ENCODE data around the gene NOC2L.

The NOC2L gene

GRCh38 chr1:932173-932510, 26.9 kb downstream of the NOC2L start:
- no peak overlapping the region for H3K4me3 ChIP-seq (ENCODE audit: low read length)
- no peak for DNase-seq (ENCODE audit: low read depth)
- no peak for TF ChIP-seq CTCF (conservative IDR thresholded peaks at IDR 0.05; ENCODE audit: low read depth, low read length)

GRCh38 chr1:931380-932172, 27.5 kb downstream of the NOC2L start:
- TF ChIP-seq CTCF (conservative IDR thresholded peaks at IDR 0.05; ENCODE audit: low read depth, low read length) = no peak
- no peak overlapping the region for H3K4me3 ChIP-seq (ENCODE audit: low read length)
- DNase-seq (ENCODE audit: low read depth) = no peak

GRCh38 chr1:930633-931138, 28.4 kb downstream of the NOC2L start:
- no peak for TF ChIP-seq CTCF (conservative IDR thresholded peaks at IDR 0.05; ENCODE audit: low read depth, low read length)
- DNase-seq (ENCODE audit: low read depth) = no peak
- no peak overlapping the region for H3K4me3 ChIP-seq (ENCODE audit: low read length)

- TF ChIP-seq CTCF (conservative IDR thresholded peaks at IDR 0.05; ENCODE audit: low read depth, low read length) = no peak
- no peak overlapping the region for H3K4me3 ChIP-seq (ENCODE audit: low read length)
These were observed 29.1 kb downstream of the NOC2L start for GRCh38 chr1:929712-930632.

GRCh38 chr1:928825-929661, 30.0 kb downstream of the NOC2L start:
- DNase-seq (ENCODE audit: low read depth) = no peak
- no peak overlapping the region for H3K4me3 ChIP-seq (ENCODE audit: low read length)
- no peak for TF ChIP-seq CTCF (conservative IDR thresholded peaks at IDR 0.05; ENCODE audit: low read depth, low read length)

More at GRCh38 chr1:929712-930632, 29.1 kb downstream of the NOC2L start:
- DNase-seq (ENCODE audit: low read depth) = no peak

GRCh38 chr1:927748-928147, 31.3 kb downstream of the NOC2L start:
- no peak for TF ChIP-seq CTCF (conservative IDR thresholded peaks at IDR 0.05; ENCODE audit: low read depth, low read length)
- H3K4me3 ChIP-seq (ENCODE audit: low read length) = no peak overlapping the region
- DNase-seq (ENCODE audit: low read depth) = no peak
